ACHN (cell line): ENCODE results near the gene CIRBP.

Experiments used
- DNase-seq: peaks from one replicate; pipeline ENCODE4 v3.0.0-alpha.2; 2015
- in situ Hi-C: cut with HindIII; loops from 2 replicates; pipeline ENCODE4 v1.10.0; 2017; ENCODE audit warnings: low sequenced_read_pairs, low pct_ligation_motif_present, low pct_unique_long_range_greater_than_20kb

CIRBP gene

DNA sequence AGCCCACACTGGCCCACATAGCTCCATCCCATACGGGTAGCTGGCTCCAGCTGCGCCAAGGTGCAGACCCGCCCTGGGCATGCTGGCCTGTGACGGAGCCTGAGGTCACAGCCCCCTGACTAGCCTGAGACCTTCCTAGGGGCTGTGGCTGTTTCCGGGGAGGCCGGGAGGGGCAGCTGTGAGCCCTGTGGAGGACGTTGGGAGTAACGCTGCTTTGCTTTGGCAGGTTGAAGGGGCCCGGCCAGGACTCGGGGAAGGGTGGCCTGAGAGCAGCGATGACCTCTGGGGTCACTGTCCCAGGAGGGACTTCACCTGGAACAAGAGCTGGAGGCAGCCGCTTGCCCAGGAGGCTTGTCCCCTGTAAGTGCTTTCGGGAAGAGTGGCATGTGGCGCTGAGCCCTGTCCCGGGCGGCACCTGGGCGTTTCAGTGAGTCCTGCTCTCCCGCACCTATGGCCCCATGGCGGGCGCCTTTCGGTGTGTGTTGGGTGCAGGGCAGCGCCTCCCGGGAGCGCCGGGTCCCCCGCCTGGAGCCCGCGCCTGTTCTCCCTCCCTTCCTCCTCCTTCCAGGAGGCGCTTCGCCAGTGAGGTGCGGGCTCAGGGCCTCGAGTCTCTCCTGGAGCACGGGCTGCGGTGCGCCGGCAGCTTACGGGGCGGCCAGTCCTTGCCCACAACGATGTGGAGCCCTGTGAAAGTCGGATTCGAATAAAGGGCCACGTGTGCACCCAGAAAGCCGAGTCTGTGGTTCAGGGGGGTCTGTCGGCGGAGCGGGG lies 5.1 kb downstream of the CIRBP start:
- no peak for DNase-seq
- in situ Hi-C loops: no loop called here

GRCh38 chr19:1274852-1275259 lies 5.7 kb downstream of the CIRBP start:
- no peak for DNase-seq
- in situ Hi-C loops: no loop called here

DNA sequence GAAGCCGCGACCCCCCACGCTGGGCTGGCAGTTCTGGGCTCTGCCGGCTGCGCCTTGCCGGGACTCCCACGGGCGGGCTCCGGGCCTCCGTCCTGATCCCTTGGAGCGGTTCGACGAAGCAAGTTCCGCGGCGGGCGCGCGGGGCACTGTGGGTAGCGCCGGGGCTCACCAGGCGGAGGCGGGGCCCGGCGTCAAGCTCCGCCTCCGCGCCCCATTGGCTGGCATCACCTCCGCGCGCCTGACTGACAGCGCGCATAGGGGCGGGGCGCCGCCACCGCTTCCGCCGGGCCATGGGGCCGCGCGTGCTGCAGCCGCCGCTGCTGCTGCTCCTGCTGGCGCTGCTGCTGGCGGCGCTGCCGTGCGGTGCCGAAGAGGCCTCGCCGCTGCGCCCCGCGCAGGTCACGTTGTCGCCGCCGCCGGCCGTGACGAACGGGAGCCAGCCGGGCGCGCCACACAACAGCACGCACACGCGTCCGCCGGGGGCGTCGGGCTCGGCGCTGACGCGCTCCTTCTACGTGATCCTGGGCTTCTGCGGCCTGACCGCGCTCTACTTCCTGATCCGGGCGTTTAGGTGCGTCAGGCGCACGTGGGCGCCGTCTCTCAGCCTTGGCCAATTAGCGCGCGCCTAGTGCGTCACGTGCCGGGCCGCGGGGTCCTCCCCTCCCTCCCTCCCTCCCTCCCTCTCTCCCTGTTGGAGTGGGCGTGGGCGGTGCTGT lies 6.3 kb downstream of the CIRBP start, which contains the start of gene FAM174C:
FAM174C (plus strand) TSS at position 271 of the 716 bp plus-strand sequence; CDS start at position 291, 20 bp downstream.
- in situ Hi-C loops: no loop called here
- peak; percentile 94 for DNase-seq

DNA sequence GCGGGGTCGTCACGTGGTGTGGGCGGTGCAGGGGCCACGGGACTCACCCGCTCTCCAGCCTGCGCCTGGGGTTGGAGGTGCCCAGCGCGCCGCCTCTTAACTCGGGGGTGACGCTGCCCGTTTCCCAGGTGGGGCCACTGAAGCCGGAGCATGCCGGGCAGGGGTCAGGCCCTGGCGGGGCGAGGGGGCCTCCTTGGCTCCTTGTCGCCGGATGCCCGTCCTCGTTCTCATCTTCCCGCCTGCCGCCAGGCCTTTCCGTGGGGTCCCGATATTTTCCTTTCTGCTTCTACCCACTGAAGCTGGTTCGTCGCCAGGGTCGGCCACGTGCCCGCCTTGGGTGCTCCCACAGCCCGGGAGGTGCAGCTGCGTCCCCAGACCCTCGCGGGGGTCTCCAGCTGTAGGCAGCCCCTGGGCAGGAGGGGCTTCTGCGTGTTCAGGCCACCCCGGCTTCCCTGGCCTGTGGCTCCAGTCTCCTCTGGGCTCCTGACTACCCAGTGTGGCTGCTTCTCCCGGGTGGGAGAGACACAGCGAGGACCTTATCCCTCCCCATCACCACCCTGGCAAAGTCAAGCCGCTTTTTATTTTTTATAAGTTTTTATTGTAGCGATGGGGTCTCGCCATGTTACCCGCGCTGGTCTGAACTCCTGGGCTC lies 7.0 kb downstream of the CIRBP start:
- no peak for DNase-seq
- in situ Hi-C loops: no loop called here

DNA sequence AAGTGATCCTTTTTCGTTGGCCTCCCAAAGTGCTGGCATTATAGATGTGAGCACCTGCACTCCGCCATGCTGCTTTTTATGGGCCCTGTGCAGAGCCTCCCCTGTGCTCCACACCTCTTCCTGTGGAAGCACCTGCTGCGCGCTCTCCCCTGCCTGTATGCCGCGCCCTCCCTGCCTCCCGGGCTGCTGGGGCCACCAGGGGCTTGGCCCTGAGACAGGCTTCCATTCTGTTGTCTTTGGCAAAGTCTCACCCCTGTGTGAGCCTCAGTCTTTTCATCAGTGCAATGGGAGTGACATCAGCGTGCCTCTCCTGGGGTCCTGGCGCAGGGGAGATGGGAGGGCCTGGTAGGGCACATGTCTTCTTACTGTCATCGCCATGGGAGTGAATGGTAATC lies 7.5 kb downstream of the CIRBP start:
- in situ Hi-C loops: no loop called here
- DNase-seq: no peak

- in situ Hi-C loops: no loop called here
- no peak for DNase-seq
Observed at GRCh38 chr19:1277061-1277460, 7.9 kb downstream of the CIRBP start.

DNA sequence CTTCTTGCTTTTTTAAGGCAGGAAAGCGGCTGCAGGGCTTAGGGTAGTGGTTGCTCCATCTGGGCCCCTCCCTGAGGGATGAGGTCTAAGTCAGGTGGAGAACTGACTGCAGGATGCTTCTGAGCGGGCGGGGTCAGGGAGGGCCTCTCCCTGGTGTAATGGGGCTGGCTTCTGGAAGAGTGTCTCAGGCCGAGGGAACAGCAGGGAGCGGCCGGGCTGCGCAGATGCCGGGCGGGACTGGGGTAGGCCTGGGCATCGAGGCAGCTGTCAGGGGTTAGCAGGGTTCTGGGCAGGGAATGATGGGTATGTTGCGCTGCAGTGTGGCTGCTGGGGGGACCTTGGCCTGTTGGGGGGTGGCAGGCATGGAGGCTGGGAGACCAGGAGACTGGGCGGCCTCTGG lies 8.9 kb downstream of the CIRBP start:
- DNase-seq: no peak
- in situ Hi-C loops: no loop called here

- DNase-seq: no peak
- in situ Hi-C loops: no loop called here
Observed at GRCh38 chr19:1278713-1279660, 9.9 kb downstream of the CIRBP start.

GRCh38 chr19:1279782-1280341 lies 10.7 kb downstream of the CIRBP start:
- in situ Hi-C loops: no loop called here
- peak; percentile 77 for DNase-seq

- in situ Hi-C loops: no loop called here
- no peak for DNase-seq
Observed at GRCh38 chr19:1280636-1281568, 11.8 kb downstream of the CIRBP start.

- in situ Hi-C loops: no loop called here
Observed at GRCh38 chr19:1281569-1282287, 12.6 kb downstream of the CIRBP start.

DNA sequence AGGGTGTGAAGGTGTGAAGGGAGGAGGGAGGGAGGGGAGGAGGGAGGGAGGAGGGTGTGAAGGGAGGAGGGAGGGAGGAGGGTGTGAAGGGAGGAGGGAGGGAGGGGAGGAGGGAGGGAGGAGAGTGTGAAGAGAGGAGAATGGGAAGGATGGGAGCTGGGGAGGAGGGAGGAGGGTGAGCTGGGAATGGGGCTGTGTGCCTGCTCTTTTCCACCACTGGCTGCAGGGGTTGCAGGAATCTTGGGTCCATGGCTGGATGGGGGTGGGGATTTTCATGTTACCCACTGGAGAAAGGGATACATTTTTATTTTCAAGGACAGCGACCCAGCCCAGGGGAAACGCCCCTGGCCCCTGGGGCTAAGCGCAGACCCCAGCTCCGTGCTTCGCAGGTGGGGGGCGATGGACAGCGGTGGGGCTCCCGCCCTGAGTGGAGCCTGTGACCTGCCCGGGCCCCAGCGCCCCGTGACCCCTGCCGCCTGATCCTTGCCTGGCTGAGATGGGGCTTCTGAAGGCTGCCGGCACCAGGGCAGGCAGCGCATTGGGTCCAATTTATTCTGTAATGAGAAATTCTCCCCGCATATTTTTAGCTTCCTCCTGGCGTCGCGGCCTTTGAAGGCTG lies 13.6 kb downstream of the CIRBP start:
- DNase-seq: no peak
- in situ Hi-C loops: no loop called here

More at GRCh38 chr19:1281569-1282287, 12.6 kb downstream of the CIRBP start:
- no peak for DNase-seq

DNA sequence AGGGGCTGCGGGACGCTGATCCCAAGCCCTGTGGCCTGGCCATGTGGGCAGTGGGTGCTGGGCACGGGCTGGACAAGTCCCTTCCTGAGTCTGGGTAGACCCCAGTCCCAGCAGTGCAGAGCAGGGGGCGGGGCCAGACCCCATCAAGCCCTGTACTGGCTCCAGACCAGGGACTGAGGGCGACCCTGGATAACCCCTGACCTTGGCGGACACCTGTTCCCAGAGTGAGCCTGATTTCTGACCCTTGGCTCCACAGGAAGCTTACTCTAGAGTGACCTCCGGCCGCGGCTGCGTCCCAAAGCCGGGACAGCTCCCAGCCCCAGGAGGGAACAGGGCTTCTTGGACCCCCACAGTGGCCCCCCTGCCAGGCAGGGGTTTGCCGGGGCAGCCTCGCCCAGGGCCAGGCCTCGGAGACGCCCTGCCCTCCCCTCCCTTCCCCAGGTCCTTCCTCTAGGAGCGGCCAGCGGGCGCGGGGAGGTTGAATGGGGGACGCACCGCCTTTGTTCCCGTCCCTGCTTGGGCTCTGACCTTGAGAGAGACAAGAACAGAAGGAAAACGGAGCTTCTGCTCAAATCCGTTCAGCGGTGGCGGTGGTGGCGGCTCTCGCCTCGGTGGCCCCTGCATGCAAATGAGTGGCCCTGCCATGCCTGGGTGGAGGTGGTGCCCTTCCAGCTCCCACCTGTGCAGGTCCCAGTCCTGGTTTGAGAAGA lies 14.2 kb downstream of the CIRBP start:
- DNase-seq: no peak
- in situ Hi-C loops: no loop called here

DNA sequence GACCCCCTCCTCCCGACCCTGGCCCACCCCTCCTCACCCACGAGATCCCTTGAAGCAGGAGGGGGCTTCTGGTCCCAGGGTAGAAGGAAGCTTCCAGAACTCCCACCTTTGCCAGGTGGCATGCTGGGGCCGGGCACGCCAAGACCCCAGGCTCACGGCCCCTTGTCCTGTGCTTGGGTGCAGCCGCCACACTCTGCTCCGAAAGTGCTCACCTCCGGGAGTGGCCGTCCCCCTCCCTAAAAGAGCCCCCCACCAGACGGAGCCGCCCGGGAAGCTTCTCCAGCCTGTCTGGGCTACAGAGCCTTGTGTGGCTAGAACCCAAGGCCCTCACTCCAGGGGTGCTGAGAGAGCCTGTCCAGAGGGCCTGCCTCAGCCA lies 14.8 kb downstream of the CIRBP start:
- in situ Hi-C loops: no loop called here
- no peak for DNase-seq

DNA sequence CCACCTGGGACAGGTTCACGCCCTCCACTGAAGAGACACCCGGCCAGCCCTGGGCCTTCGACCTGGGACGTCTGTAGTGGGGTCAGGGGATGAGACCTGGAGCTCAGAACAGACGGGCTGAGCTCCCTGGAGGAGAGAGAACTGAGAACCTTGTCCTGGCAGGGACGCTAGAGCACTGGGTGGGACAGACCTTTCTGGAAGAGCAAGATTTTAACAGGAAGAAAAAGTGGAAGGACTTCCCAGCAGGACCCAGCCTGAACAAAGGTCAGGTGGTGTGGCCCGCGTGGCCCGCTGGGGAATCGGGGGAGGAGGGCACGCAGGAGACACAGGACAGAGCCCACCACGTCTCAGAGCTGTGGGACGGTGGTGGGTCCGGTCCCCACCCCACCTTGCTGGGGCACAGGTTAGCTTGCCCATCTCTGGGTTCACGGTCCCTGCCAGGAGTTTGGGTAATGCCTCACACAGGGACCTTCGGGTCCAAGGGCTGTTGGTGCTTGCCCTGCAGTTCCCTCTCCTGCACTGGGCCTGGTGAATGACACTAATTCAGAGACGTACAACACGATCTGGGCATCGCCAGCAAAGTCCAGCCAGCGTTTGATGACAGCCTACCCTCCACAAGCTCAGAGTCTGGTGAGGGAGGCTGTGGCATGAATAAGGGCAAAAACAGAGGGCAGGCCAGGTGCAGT lies 15.3 kb downstream of the CIRBP start:
- in situ Hi-C loops: no loop called here
- no peak for DNase-seq
